Anterior cingulate cortex (tissue), 58 donors: ENCODE results near the gene SLC35F6.
"Not testable (repeated sequence)": the region's sequence is repeated elsewhere in the genome, so short reads cannot be mapped to it uniquely, and the experiment has no call there.

Experiments
- DNase-seq, 58 donors: peaks; one replicate each; lab custom pipeline; 2025; lab: John Stamatoyannopoulos, UW

Gene SLC35F6

DNA sequence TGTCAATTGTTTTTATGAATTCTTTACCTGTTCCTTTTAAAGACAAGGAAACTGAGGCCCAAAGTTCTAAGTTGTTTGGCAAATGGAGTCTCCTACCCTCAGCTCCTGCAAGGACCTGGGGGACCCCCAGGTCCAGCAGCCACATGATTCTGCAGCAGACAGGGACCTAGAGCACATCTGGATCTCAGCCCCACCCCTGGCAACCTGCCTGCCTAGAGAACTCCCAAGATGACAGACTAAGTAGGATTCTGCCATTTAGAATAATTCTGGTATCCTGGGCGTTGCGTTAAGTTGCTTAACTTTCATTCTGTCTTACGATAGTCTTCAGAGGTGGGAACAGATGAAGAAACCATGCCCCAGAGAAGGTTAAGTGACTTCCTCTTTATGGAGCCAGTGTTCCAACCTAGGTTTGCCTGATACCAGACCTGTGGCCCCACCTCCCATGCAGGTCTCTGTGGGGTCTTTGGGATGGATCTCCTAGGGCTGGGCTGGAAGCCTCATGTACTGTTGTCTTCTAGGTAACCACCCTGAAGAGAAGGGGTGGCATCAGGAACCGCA is 16.2 kb downstream of the SLC35F6 start:
- DNase-seq, result no peak

DNA sequence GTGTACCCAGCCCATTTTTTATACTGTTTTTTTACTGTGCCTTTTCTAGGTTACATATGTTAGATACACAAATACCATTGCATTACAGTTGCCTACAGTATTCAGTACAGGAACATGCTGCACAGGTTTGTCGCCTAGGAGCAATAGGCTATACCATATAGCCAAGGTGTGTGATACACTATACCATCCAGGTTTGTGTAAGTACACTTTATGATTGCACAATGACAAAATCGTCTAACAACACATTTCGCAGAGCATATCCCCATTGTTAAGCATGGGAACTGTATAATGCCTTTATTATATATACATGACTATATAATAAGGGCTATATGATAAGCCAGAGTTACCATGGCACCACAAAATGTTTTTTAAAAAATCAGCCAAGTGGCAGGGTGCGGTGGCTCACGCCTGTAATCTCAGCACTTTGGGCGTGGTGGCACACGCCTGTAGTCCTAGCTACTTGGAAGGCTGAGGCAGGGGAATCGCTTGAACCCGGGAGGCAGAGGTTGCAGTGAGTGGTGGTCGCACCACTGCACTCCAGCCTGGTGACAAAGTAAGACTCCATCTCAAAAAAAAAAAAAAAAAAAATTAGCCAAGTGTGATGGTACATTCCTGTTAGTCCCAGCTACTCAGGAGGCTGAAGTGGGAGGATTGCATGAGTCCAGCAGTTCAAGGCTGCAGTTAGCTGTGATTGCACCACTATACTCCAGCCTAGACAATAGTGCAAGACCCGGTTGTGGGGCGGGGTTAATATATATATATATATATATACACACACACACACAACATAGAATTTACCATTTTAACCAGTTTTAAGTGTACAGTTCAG is 19.0 kb downstream of the SLC35F6 start:
- no peak for DNase-seq

DNA sequence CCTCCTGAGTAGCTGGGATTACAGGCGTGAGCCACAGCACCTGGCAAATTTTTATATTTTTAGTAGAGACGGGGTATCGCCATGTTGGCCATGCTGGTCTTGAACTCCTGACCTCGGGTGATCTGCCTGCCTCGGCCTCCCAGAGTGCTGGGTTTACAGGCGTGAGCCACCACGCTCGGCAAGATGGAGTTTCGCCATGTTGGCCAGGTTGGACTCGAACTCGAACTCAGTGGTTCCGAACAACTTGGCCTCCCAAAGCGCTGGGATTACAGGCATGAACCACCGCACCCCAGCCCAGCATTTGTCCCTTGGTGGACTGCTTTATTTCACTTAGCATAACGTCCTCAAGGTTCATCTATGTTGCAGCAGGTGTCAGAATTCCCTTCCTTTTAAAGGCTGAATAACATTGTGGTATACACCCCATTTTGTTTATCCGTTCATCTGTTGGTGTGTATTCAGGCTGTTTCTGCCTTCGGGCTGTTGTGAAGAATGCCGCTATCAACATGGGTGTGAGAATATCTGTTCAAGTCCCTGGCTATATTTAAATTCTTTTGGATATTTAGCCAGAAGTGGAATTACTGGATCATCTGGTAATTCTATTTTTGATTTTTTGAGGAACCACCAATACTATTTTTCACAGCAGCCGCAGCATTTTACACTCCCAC is 20.6 kb downstream of the SLC35F6 start:
- no peak for DNase-seq

DNA sequence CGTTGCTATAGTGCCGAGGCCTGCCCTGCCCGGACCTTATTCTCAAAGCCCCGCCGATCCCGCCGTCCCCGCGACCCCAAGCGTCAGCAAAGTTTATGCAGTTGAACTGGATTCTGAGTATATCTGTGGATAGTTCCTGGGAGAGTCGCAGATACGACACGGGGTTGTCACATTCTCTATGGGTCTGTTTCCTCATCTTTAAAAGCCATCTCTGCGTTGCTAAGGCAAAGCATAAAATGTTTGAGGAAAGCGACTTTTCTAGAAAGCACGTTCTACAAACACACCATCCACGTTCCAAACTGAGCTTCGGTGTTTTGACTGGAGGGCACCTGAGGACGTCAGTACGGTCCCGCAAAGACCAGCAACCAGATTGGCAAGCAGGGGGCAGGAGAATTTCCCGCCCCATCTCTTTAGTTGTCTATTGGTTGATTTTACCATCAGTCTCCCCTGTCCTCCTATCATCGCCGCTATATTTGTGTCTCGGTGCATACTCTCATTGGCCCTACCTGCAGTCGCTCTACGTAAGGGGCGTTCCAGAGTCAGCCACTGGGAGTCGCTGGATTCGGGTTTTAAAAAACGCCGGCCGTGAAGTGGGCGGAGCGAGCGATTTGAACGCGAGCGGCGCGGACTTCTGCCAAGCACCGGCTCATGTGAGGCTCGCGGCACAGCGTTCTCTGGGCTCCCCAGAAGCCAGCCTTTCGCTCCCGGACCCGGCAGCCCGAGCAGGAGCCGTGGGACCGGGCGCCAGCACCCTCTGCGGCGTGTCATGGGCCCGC is 21.5 kb downstream of the SLC35F6 start, which contains the start of gene CENPA:
Gene CENPA (plus strand): TSS at position 626 of the 776 bp plus-strand sequence. CDS start 141 bp downstream, at position 767.
- peak; percentile 49 to 97 (median 92) for DNase-seq

DNA sequence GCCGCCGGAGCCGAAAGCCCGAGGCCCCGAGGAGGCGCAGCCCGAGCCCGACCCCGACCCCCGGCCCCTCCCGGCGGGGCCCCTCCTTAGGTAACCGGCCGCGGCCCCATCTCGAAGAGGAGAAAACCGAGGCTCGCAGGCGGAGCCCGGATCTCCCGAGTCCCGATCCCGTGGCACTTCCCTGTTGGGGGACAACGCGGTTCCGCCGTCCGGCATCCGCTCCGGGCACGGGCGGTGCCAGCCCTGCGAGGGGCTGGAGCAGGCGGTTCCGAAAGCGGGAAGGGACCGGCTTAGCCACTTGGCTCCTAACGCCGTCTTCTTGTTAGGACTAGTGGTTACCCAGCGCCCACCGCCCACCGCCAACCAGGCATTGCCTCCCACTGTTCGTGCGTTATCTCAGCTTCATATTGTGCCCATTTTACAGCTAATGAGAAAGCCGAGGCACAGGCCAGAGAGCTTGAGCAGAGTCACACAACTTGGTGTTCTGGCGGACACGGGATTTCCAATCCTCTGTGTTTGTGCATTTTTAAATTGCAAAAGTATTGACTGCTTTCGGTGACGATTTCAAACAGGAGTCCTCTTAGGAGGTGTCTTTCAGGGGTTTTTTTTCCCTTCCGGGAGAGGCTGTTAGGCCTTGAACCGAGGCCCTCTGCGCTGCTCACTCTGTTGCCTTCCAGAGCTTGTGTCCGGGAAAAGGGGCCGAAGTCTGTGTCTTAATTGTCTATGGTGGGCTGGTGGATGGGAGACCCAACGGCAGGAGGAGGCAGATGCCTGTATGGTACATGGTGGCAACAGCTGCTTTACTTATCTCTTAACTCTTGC is 22.3 kb downstream of the SLC35F6 start:
- DNase-seq, result no peak

DNA sequence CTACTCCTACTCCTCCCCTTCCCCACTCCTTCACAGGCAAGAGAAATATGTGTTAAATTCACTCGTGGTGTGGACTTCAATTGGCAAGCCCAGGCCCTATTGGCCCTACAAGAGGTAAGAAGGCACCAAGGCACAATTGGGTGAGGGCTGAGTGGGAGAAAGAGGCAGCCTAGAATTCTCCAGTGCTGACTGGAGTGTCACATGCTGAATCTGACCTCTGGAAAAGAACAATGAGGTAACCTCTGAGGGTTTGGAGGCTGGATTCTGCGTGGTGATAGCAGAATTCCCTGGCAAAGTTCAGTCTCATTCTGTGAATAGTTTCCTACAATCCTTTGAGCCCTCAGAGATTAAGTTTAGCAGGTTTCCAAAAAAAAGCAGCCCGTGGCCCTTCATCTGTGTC is 28.6 kb downstream of the SLC35F6 start:
- no peak for DNase-seq

DNA sequence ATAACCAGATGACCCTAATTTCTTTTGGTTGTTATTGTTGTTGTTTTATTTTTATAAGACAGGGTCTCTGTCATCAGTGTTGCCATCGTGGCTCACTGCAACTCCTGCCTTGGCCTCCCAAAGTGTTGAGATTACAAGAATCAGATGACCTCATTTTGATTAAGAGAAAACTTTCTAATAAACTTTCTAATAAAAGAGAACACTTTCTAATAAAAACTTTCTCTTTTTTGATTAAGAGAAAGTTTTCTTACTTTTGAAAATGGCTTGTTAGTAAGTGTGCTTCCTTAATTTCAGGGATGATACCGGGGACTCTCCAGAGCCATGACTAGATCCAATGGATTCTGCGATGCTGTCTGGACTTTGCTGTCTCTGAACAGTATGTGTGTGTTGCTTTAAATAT is 29.4 kb downstream of the SLC35F6 start:
- no peak for DNase-seq

DNA sequence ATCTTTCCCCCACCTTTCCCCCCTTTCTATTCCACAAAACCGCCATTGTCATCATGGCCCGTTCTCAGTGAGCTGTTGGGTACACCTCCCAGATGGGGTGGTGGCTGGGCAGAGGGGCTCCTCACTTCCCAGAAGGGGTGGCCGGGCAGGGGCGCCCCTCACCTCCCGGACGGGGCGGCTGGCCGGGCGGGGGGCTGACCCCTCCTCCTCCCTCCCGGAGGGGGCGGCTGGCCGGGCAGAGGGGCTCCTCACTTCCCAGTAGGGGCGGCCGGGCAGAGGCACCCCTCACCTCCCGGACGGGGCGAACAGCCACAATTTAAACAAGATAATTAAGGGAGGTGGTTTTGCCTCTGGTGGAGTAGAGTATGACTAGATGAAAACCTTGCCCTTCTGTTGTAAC is 31.1 kb downstream of the SLC35F6 start:
- not testable (repeated sequence) for DNase-seq

DNA sequence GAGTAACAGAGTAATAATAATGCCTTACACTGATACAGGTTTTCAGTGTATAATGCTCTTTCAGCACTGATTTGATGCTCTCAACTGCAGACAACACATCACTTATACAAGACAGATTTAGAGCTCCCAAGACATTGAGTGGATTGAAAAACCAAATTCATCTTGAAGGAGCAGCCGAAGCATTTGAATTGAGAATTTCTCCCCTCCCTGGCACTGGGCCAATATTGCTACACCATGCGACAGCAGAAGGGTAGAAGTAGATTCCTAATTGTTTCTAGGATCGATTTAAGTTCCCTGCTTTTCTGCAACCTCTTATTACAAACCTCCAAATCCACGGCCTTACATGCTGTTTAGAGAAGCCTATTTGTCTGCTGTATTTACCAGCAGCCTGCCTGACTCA is 37.2 kb downstream of the SLC35F6 start:
- no peak for DNase-seq

DNA sequence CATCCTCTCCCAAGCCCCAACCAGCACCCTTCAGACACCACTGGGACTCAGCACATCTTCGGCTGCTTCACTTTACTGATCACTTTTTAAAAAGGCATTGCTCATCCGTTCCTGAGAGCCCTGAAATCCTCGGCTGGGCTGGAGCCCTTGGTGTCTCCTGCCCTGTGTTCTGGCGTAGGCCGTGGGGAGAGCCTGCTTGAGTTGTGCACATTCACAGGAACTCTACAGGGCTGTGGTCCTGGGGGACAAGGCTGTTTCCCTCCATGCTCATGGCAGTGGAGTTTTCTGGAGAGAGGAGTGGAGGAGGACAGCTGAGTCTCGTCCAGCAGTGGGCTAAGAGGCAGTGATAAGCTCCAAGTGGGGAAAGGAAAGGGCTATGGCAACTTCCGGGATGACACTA is 37.7 kb downstream of the SLC35F6 start:
- DNase-seq, result no peak

DNA sequence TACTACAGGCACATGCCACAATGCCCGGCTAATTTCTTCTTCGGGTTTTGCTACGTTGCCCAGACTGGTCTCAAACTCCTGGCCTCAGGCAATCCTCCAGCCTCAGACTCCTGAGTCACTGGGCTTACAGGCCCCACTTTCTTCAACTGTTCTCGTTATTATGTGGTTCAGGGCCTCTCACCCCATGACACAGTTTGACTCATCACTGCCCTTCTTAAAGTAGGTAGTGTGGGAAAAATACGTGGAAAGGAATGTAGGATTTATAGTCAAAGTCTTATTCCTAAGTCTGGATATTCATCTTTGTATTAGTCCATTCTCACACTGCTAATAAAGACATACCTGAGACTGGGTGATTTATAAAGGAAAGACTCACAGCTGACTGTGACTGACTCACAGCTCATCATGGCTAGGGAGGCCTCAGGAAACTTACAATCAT is 41.2 kb downstream of the SLC35F6 start:
- DNase-seq, result no peak

DNA sequence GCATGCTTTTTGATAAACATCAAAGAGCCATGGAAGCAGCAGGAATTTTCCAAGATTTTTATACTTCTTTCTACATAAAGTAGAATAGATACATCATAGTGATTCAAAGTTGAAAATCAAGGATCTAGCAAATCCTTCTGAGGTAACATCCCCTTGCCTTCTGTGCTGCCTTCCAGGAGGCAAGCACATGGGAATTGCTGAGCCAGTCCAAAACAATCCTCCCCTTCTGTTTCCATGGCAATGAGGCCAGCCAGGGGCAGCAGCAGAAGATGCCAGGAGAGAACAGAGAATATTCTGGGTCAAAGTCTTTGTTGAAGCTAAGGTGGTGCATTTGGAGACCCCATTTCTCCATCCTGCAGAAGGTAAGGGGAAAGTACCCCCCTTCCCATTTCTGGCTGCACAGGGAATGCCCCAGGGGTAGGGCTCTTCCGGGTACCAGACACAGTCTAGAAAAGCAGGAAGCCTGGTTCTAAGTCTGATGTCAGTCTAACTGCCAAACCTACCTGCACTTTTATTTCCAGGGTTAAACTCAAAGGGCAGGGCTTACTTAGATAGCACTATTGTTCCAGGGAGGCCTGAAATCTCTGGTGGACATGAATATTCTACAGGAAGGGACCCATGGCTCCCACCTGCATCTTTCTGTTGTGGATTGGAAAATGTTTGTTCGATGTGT is 43.8 kb downstream of the SLC35F6 start:
- peak in 9 of 58 donors; percentile 2 to 19 (median 11) for DNase-seq

DNA sequence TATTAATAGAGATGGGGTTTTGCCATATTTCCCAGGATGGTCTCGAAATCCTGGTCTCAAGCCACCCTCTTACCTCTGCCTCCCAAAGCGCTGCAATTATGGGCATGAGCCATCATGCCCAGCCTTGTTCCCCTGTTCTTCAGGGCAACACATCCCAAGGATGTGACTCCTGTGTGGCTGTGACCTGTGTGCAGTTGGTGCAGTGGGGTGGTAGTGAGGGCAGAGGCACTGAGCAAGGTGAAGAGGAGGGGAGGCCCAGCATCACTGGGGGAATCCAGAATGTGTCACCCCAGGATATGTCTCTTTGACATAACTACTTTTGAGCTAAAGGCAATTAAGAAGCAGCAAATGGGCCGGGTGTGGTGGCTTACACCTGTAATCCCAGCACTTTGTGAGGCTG is 45.1 kb downstream of the SLC35F6 start:
- no peak for DNase-seq

DNA sequence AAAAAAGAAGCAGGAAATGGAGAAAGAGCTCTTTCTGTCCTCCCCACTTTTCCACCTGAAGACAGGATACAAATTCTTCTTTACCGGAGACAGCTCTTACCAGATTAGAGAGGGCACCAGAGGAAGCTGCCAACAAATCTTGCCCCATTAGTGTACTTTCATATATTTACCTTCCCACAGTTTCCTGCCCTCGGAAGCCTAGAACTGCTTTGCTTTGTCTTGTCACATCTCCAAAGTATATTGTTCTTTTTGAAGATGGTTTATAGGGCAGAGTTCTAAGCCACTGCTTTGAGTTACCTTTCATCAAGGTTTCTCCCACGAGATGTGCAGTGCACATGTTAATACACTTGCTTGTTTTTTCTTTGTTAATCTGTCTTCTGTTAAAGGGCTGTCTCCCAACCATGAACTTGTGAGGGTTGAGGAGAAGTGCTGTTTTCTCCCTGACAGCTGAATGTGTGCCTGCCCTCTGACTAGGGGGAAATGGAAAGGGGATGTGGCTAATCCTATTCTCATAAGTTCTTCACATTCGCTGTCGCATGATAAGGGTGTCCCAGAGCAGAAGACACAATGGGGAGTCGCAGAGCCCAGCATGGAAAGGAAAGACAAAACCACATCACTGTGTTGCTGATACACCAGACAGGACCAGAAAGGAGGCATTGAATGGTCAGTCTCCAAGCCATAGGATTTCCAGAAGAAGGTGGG is 45.9 kb downstream of the SLC35F6 start:
- DNase-seq, result peak in 11 of 58 donors; percentile 3 to 59 (median 8)

DNA sequence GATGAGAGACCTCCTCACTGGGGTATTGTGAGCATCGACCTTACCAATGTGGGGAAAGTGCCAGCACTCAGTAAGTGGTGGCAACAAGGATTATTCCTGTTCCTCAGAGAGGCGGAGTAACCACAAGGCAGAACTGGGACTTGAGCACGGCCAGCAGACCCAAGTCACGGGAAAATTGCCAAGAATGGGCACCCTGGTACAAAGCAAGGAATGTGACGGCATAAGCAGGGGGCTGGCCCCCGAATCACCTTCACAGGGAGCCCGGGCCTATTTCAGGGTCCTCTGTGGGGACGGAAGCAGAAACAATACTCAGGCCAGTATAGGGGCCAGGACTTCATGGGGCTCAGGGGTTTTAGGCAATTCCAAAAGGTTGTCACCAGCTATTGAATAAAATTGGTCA is 47.2 kb downstream of the SLC35F6 start:
- DNase-seq, result no peak

DNA sequence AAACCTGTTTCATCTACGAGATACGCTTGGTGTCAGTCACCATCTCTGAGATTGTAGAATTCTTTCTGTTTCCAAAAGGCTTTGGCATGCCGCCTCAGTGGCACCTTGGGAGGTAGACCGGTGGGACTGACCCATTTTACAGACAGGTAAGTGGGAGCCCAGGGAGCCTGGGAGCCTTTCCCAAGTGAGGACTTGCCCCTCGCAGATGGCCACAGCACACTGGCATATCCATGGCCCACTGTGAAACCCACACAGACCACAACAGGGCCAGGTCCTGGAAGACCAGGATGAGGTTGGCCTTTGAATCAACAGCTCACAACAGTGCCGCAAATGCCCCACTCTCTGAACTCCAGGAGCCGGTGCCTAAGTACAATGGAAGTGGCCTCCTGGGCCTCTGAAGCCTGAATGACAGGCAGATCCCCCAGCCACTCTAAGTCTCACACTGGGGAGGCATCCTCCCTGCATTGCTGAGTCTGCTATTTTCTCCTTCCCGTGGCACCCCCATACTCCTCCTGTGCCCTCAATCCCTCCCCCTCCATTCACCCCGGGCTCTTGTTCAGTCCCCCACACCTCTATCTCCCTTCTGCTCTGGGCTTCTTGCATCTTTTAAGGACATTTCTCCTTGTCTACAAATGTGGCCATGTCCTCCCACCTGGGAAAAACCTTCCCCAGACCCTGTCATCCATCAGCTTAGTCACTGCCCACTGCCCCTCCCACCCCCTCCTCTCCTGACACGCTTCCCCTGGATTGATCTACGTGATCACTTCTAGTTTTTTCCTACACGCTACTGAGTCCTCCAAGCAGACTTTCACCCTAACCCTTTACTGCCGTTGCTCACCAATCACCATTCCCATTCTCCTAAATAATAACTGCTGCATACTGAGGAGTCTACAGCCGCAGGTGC is 48.0 kb downstream of the SLC35F6 start:
- DNase-seq, result no peak

DNA sequence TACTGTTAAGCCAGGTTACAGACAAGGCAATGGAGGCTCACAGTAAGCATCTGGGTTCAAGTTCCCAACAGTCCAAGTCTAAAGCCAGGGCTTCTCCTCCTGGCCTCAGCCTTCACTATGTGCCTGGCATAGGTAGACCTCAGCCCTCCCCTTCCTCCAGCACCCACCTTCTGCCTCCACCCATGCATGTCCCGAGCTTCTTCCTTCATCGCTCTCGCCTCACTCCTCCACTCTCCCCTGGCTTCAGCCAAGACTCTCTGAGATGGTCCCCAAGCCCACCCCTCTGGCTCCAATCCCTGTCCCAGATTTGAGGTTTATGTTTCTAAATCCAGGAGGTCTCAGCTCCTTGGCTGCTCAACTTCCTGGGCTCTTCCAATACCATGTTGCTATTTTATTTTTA is 48.6 kb downstream of the SLC35F6 start:
- no peak for DNase-seq
